ENCODE results near the gene TSHZ2.

The TSHZ2 gene

GRCh38 chr20:52933867-52934266 is 38.3 kb upstream of the TSHZ2 start:
- Histone ChIP-seq H3K27me3 (no peaks in the 10 kb centered on the region), H3K9me3 (no peaks in the 10 kb centered on the region), H3K4me1 (no peaks in the 10 kb centered on the region; the same call in 1 of the 2 replicates), H3K4me3 (ENCODE audit: low read depth, low read length) (no peak overlapping the region), H3K36me3 (no peaks in the 10 kb centered on the region)
- no peak for TF ChIP-seq CTCF (IDR thresholded peaks at IDR 0.05; ENCODE audit: low read depth, low read length)
- DNase-seq: no peak

- Histone ChIP-seq H3K4me1 (no peaks in the 10 kb centered on the region; the same call in 1 of the 2 replicates), H3K27me3 (no peaks in the 10 kb centered on the region), H3K36me3 (no peaks in the 10 kb centered on the region), H3K4me3 (ENCODE audit: low read depth, low read length) (no peak overlapping the region), H3K9me3 (no peaks in the 10 kb centered on the region)
- DNase-seq: no peak
- TF ChIP-seq CTCF (IDR thresholded peaks at IDR 0.05; ENCODE audit: low read depth, low read length): no peak
These were observed 35.5 kb upstream of the TSHZ2 start for GRCh38 chr20:52936351-52937340.

GRCh38 chr20:52937591-52938100 is 34.5 kb upstream of the TSHZ2 start:
- peak; percentile 72 for TF ChIP-seq CTCF (IDR thresholded peaks at IDR 0.05; ENCODE audit: low read depth, low read length)
- Histone ChIP-seq H3K4me3 (ENCODE audit: low read depth, low read length) (no peak overlapping the region), H3K4me1 (no peaks in the 10 kb centered on the region; the same call in 1 of the 2 replicates), H3K9me3 (no peaks in the 10 kb centered on the region), H3K27me3 (no peaks in the 10 kb centered on the region), H3K36me3 (no peaks in the 10 kb centered on the region)
- DNase-seq: peak; percentile 39

DNA sequence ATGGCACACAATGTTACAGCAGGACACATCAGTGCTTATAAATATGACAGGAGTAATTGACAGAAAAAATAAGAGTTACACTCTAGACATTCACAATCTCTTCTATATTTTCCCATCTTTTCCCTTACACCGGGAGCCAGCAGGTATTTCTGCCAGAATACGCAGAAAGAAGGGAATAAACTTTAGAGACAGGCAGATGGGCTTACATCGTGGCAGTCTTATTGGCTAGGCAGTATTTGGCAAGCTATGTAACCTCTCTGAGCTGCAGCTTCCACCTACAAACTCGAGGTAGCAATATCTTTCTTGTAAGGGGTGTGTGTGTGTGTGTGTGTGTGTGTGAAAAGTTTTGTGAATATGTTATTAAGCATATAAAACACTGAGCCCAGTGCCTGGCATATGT is 33.0 kb upstream of the TSHZ2 start:
- no peak for DNase-seq
- no peaks in the 10 kb centered on the region for H3K36me3 ChIP-seq
- no peaks in the 10 kb centered on the region; the same call in 1 of the 2 replicates for H3K4me1 ChIP-seq
- no peak for TF ChIP-seq CTCF (IDR thresholded peaks at IDR 0.05; ENCODE audit: low read depth, low read length)
- H3K4me3 ChIP-seq (ENCODE audit: low read depth, low read length): no peak overlapping the region
- H3K27me3 ChIP-seq: no peaks in the 10 kb centered on the region
- H3K9me3 ChIP-seq: no peaks in the 10 kb centered on the region

DNA sequence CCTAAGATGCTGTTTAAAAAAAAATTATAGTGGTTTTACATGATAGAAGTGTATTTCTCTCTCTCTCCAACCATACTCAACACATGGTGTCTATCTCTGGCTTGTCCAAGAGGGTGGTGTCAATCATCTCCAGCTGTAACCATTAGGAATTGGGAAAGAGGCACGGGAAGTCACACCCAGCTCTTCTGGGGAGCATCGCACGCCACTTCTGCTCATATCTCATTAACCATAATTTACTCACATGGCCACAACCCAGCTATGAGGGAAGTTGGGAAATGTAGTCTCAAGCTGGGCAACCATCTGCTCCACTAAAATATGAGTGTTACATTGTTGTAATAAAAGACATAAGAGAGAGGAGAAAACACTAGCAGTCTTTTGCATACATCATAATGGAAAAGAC is 30.4 kb upstream of the TSHZ2 start:
- H3K4me3 ChIP-seq (ENCODE audit: low read depth, low read length): no peak overlapping the region
- H3K9me3 ChIP-seq: no peaks in the 10 kb centered on the region
- no peak for TF ChIP-seq CTCF (IDR thresholded peaks at IDR 0.05; ENCODE audit: low read depth, low read length)
- H3K4me1 ChIP-seq: no peaks in the 10 kb centered on the region; the same call in 1 of the 2 replicates
- no peaks in the 10 kb centered on the region for H3K27me3 ChIP-seq
- no peaks in the 10 kb centered on the region for H3K36me3 ChIP-seq
- no peak for DNase-seq
